Measurements from ENCODE around the gene HIPK3.

DNA sequence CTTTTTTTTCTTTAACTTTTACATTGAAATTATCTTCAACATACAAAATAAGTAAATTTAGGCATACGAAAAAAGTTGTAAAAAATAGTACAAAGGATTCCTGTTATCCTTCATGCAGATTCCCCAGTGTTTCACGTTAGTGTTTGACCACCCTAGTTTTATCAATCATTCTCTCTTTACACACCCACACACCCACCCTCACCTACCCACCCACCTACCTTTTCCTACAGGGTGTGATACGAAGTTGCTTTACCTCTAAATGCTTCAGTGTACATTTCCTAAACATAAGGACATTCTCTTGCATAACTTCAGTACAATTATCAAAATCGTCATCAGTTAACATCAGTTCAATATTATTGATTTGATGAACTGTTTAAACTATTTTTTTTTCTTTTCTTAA is 37.0 kb downstream of the HIPK3 start:
- TF ChIP-seq CTCF (IDR thresholded peaks at IDR 0.05; ENCODE audit: low read depth, low read length) (no peak), EZH2phosphoT487 (IDR thresholded peaks at IDR 0.05; ENCODE audit: low read depth) (no peak)

All from OCI-LY3 (cell line).